ENCODE data around the gene CLEC2L. TPM values are rescaled to one million over a fixed set of nuclear protein-coding genes. Genes with fewer than 3 reads are reported as not detected.
A peak's percentile ranks its signal among the peaks of the same experiment; 100 is the strongest.

The CLEC2L gene
- total and polyA plus RNA-seq, 2 experiments from 2014 or later: not detected

DNA sequence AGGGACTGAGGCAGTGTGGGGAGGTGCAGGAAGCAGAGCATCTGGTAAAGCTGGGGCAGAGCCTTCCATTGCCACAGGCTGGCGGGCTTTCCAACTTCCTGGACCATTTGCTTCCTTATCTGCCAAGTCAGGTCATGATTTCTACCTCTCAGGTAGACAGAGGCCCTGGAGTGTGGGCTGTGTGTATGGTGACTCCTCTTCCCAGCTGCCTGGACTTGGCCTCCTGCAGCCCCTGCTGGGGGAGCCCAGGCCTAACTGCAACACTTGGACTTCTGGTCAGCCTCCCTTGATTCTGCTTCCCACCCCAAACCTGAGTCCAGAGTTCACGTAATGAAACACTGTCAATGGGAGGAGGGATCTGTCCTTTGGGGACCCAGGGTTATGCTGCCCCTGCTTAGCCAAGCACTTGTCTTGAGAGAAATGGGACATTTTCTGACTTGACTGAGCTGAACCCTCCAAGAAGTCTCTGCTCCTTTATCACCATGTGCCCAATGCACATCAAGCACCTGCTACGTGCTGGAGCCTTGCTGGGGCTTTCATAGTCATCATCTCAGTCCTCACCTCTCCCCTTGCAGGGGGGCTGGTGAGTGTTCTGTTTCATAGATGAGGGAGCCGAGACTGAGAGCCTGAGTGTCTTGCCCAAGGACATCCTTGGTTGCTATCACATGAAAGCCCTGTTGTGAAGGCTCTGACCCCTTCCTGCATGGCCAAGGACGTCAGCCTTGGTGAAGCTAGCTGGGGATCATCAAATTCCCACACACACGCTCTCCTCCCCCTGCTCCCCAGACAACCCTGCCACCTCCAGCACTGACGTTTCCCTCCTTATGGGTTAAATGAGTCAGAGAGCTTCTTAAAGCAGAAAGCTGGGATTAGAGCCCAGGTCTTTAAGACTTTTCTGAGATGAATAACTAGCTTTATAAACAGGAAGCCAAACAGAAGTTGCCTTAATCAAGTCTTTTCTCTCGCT lies 3.4 kb downstream of the CLEC2L start:
- no peak overlapping the region for H3K4me2 ChIP-seq (ENCODE audit: unreplicated experiment)
- no peaks in the 10 kb centered on the region for H4K20me1 ChIP-seq (ENCODE audit: insufficient read depth)
- peaks cover 13% of the 10 kb centered on the region for H3K27me3 ChIP-seq (replicated peaks; ENCODE audit: insufficient read depth)
- peaks cover 6% of the 10 kb centered on the region for H3K4me1 ChIP-seq (ENCODE audit: insufficient read depth)
- no peak for TF ChIP-seq EZH2phosphoT487 (IDR thresholded peaks at IDR 0.05; ENCODE audit: insufficient read depth, low read depth)
- TF ChIP-seq EZH2 (IDR thresholded peaks at IDR 0.05; ENCODE audit: insufficient read depth, poor library complexity, severe bottlenecking): no peak
- H3K36me3 ChIP-seq (ENCODE audit: low read depth): no peaks in the 10 kb centered on the region
- H3K9me2 ChIP-seq (ENCODE audit: insufficient read depth): no peaks in the 10 kb centered on the region
- H2AFZ ChIP-seq: peak overlapping the region; percentile 33; the same call in 1 of the 2 replicates
- H3K79me2 ChIP-seq (ENCODE audit: insufficient read depth): no peaks in the 10 kb centered on the region
- WGBS, 2 experiments (ENCODE audit: low coverage in 1 of 2, low lambda C conversion rate in 2 of 2, missing lambda C conversion rate in 2 of 2): 49 to 55% methylated on average over 8 of the region's 8 CpGs
- no peak overlapping the region for H3K4me3 ChIP-seq
- H3K9me3 ChIP-seq (ENCODE audit: low read depth): no peaks in the 10 kb centered on the region
- peak overlapping the region; percentile 41 for H3K27ac ChIP-seq
- H3F3A ChIP-seq (ENCODE audit: insufficient read depth): no peaks in the 10 kb centered on the region
- DNase-seq: peak; percentile 96
- in situ Hi-C loops (cut with MboI): no loop called here
- peak overlapping the region; percentile 20 for H3K9ac ChIP-seq

- 26 to 35% methylated on average over 1 of the region's 1 CpG for WGBS, 2 experiments (ENCODE audit: low coverage in 1 of 2, low lambda C conversion rate in 2 of 2, missing lambda C conversion rate in 2 of 2)
- no peaks in the 10 kb centered on the region for H3K36me3 ChIP-seq (ENCODE audit: low read depth)
Observed at GRCh38 chr7:139531094-139531493, 7.6 kb downstream of the CLEC2L start.

DNA sequence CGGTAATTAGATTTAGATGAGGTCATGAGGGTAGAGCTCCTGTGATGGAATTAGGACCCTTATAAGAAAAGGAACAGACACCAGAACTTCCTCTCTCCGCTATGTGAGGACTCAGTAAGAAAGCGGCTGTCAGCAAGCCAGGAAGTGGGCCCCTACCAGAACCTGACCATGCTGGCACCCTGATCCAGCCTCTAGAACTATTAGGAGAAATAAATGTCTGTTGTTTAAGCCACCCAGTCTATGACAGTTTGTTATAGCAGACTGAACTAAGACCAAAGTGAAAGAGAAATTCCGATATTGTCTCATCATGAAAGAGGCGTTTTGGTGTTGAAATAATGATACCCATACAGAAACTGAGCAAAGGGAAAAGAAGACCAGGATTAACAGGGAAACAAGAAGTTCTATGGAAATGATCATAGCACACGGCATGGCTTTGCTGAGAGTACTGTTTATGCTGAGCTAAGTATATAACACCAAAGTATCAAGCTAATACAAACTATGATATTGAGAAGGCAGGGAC lies 9.2 kb downstream of the CLEC2L start:
- H2AFZ ChIP-seq: no peak overlapping the region
- H3K4me3 ChIP-seq: no peak overlapping the region
- no peaks in the 10 kb centered on the region for H3K9me2 ChIP-seq (ENCODE audit: insufficient read depth)
- no peak overlapping the region for H3K9ac ChIP-seq
- H3K4me2 ChIP-seq (ENCODE audit: unreplicated experiment): no peak overlapping the region
- TF ChIP-seq EZH2 (IDR thresholded peaks at IDR 0.05; ENCODE audit: insufficient read depth, poor library complexity, severe bottlenecking): no peak
- no peak for TF ChIP-seq EZH2phosphoT487 (IDR thresholded peaks at IDR 0.05; ENCODE audit: insufficient read depth, low read depth)
- no peaks in the 10 kb centered on the region for H3K79me2 ChIP-seq (ENCODE audit: insufficient read depth)
- DNase-seq: no peak
- H4K20me1 ChIP-seq (ENCODE audit: insufficient read depth): no peaks in the 10 kb centered on the region
- H3K27me3 ChIP-seq (replicated peaks; ENCODE audit: insufficient read depth): peaks cover 24% of the 10 kb centered on the region
- no peaks in the 10 kb centered on the region for H3K36me3 ChIP-seq (ENCODE audit: low read depth)
- H3F3A ChIP-seq (ENCODE audit: insufficient read depth): no peaks in the 10 kb centered on the region
- H3K9me3 ChIP-seq (ENCODE audit: low read depth): no peaks in the 10 kb centered on the region
- H3K27ac ChIP-seq: no peak overlapping the region
- in situ Hi-C loops (cut with MboI): no loop called here
- WGBS, 2 experiments (ENCODE audit: low coverage in 1 of 2, low lambda C conversion rate in 2 of 2, missing lambda C conversion rate in 2 of 2): 80 to 84% methylated on average over 6 of the region's 6 CpGs
- H3K4me1 ChIP-seq (ENCODE audit: insufficient read depth): peaks cover 2% of the 10 kb centered on the region

More at GRCh38 chr7:139531094-139531493, 7.6 kb downstream of the CLEC2L start:
- no peak overlapping the region for H3K9ac ChIP-seq
- no peaks in the 10 kb centered on the region for H3K9me2 ChIP-seq (ENCODE audit: insufficient read depth)
- no peaks in the 10 kb centered on the region for H4K20me1 ChIP-seq (ENCODE audit: insufficient read depth)
- H3K4me2 ChIP-seq (ENCODE audit: unreplicated experiment): no peak overlapping the region
- H3K9me3 ChIP-seq (ENCODE audit: low read depth): no peaks in the 10 kb centered on the region
- peaks cover 24% of the 10 kb centered on the region for H3K27me3 ChIP-seq (replicated peaks; ENCODE audit: insufficient read depth)
- no peak overlapping the region for H3K27ac ChIP-seq
- H3K4me1 ChIP-seq (ENCODE audit: insufficient read depth): peaks cover 6% of the 10 kb centered on the region
- no peak overlapping the region for H3K4me3 ChIP-seq
- in situ Hi-C loops (cut with MboI): no loop called here
- H2AFZ ChIP-seq: no peak overlapping the region
- no peak for DNase-seq
- no peak for TF ChIP-seq EZH2 (IDR thresholded peaks at IDR 0.05; ENCODE audit: insufficient read depth, poor library complexity, severe bottlenecking)
- TF ChIP-seq EZH2phosphoT487 (IDR thresholded peaks at IDR 0.05; ENCODE audit: insufficient read depth, low read depth): no peak
- H3F3A ChIP-seq (ENCODE audit: insufficient read depth): no peaks in the 10 kb centered on the region
- H3K79me2 ChIP-seq (ENCODE audit: insufficient read depth): no peaks in the 10 kb centered on the region

DNA sequence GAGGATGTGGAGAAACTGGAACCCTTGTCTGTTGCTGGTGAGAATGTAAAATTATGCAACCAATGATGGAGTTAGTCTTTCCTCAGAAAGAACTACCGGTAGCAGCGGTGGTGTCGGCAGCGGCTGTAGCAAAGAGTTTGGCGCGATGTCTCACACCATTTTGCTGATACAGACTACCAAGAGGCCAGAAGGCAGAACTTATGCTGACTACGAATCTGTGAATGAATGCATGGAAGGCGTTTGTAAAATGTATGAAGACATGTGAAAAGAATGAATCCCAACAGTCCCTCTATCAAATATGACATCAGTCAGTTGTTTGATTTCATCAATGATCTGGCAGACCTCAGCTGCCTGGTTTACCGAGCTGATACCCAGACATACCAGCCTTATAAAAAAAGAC lies 10.6 kb downstream of the CLEC2L start:
- Histone ChIP-seq H3K4me1 (ENCODE audit: insufficient read depth) (no peaks in the 10 kb centered on the region), H4K20me1 (ENCODE audit: insufficient read depth) (no peaks in the 10 kb centered on the region), H3K36me3 (ENCODE audit: low read depth) (no peaks in the 10 kb centered on the region), H3K4me2 (ENCODE audit: unreplicated experiment) (no peak overlapping the region), H3K27ac (no peak overlapping the region), H3K4me3 (no peak overlapping the region), H3K9ac (no peak overlapping the region), H3K79me2 (ENCODE audit: insufficient read depth) (no peaks in the 10 kb centered on the region), H3K27me3 (replicated peaks; ENCODE audit: insufficient read depth) (peaks cover 28% of the 10 kb centered on the region), H3F3A (ENCODE audit: insufficient read depth) (no peaks in the 10 kb centered on the region), H3K9me2 (ENCODE audit: insufficient read depth) (no peaks in the 10 kb centered on the region), H3K9me3 (ENCODE audit: low read depth) (no peaks in the 10 kb centered on the region), H2AFZ (no peak overlapping the region)
- no peak for DNase-seq
- in situ Hi-C loops (cut with MboI): no loop called here
- 65 to 69% methylated on average over 9 of the region's 9 CpGs for WGBS, 2 experiments (ENCODE audit: low coverage in 1 of 2, low lambda C conversion rate in 2 of 2, missing lambda C conversion rate in 2 of 2)
- TF ChIP-seq EZH2phosphoT487 (IDR thresholded peaks at IDR 0.05; ENCODE audit: insufficient read depth, low read depth) (no peak), EZH2 (IDR thresholded peaks at IDR 0.05; ENCODE audit: insufficient read depth, poor library complexity, severe bottlenecking) (no peak)
